Fibroblast of lung (primary cell): ENCODE data around the gene R3HCC1L.

Experiments
- CTCF ChIP-seq, 2 donors: IDR thresholded peaks in 1 of 2; conservative IDR thresholded peaks in 1 of 2; 1 replicate in 1 of 2; 2 replicates in 1 of 2; pipeline ENCODE4 v1.5.1; 2011 to 2012; ENCODE audit warnings: low read length in 2 of 2, control low read depth in 1 of 2, inconsistent platforms in 1 of 2, low read depth in 1 of 2, mild to moderate bottlenecking in 1 of 2
- EZH2 ChIP-seq: IDR thresholded peaks from 2 replicates; pipeline ENCODE4 v1.5.1; 2012; ENCODE audit warnings: low read length, control low read depth, mild to moderate bottlenecking; ENCODE audit errors: missing control alignments

- TF ChIP-seq CTCF (conservative IDR thresholded peaks at IDR 0.05 in 1 of 2, IDR thresholded peaks at IDR 0.05 in 1 of 2; ENCODE audit: low read depth in 1 of 2, low read length in 2 of 2) (no peak), EZH2 (no peak)
These were observed 123.5 kb downstream of the R3HCC1L start for GRCh38 chr10:98257961-98258360.
